ENCODE data around the gene CCDC120.

DNA sequence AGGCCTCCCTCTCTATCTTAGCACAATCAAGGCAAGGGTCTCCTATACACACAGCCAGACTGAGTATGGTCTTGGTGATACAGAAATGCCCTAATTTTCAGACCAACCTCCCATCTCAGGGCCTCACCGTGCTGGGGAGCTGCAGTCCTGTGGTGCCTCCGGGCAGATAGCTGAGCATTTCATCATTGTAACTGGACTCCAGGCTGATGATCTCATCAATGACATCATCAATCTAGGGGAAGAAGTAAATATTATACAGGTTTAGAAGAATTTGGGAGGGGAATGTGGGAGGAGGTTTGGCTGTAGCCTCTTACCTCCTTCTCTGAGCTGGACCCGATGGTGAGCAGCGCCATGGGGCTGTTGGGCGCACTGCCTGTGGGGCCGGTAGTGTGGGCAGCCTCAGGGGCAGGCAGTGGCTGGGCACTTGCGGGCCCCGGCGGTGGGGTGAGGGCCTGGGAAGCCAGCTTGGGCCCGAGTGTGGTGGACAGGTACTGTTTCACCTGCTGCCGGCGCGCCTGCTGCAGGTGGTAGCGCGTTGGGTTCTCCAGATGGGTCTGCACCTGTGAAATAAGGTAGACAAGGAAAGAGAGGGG, 20.8 kb upstream of the CCDC120 start:
- TF ChIP-seq POLR2A (IDR thresholded peaks at IDR 0.05; ENCODE audit: low read depth, low read length) (no peak), POLR2AphosphoS5 (IDR thresholded peaks at IDR 0.05; ENCODE audit: low read depth, low read length) (no peak), SPI1 (IDR thresholded peaks at IDR 0.05; ENCODE audit: low read depth, low read length) (no peak), TAF1 (IDR thresholded peaks at IDR 0.05; ENCODE audit: low read depth, low read length) (no peak)

All from GM12891 (cell line).